HTR-8/SVneo (cell line): ENCODE results near the gene RUNDC3A.
"Not testable (repeated sequence)": the region's sequence is repeated elsewhere in the genome, so short reads cannot be mapped to it uniquely, and the experiment has no call there.

Experiments
- DNase-seq: peaks from one replicate; pipeline ENCODE4 v3.0.0; 2011; ENCODE audit warnings: low spot score, mixed read lengths; ENCODE audit not compliant: insufficient read length
- FAIRE-seq: peaks from 2 replicates; lab custom pipeline; 2011; peaks lifted over from hg19 to GRCh38; lab: Jason Lieb, UNC

The RUNDC3A gene

GRCh38 chr17:44353672-44354331 lies 45.4 kb downstream of the RUNDC3A start:
- FAIRE-seq = no peak
- no peak for DNase-seq

GRCh38 chr17:44354582-44355561 lies 46.5 kb downstream of the RUNDC3A start:
- DNase-seq = no peak

GRCh38 chr17:44355642-44356099 lies 47.3 kb downstream of the RUNDC3A start:
- DNase-seq = no peak
- FAIRE-seq = no peak

More at GRCh38 chr17:44354582-44355561, 46.5 kb downstream of the RUNDC3A start:
- no peak for FAIRE-seq

- no peak for FAIRE-seq
- DNase-seq = no peak
These were observed 47.8 kb downstream of the RUNDC3A start for GRCh38 chr17:44356241-44356640.

- no peak for DNase-seq
- FAIRE-seq = no peak
These were observed 49.7 kb downstream of the RUNDC3A start for GRCh38 chr17:44358066-44358465.

GRCh38 chr17:44359006-44359405 lies 50.6 kb downstream of the RUNDC3A start:
- FAIRE-seq (no peak), DNase-seq (no peak)

GRCh38 chr17:44359458-44360143 lies 51.2 kb downstream of the RUNDC3A start:
- no peak for DNase-seq
- no peak for FAIRE-seq

- no peak for FAIRE-seq
- DNase-seq = no peak
These were observed 51.7 kb downstream of the RUNDC3A start for GRCh38 chr17:44360144-44360533.

- DNase-seq = no peak
These were observed 52.4 kb downstream of the RUNDC3A start for GRCh38 chr17:44360826-44361225.

GRCh38 chr17:44361292-44362260 lies 53.2 kb downstream of the RUNDC3A start:
- peak; percentile 64 for FAIRE-seq
- DNase-seq = no peak

More at GRCh38 chr17:44360826-44361225, 52.4 kb downstream of the RUNDC3A start:
- peak; percentile 16 for FAIRE-seq

GRCh38 chr17:44362459-44362948 lies 54.1 kb downstream of the RUNDC3A start:
- FAIRE-seq (peak; percentile 33), DNase-seq (no peak)

- no peak for FAIRE-seq
- peak; percentile 58 for DNase-seq
These were observed 54.7 kb downstream of the RUNDC3A start for GRCh38 chr17:44362949-44363612.

- DNase-seq = peak; percentile 82
These were observed 55.3 kb downstream of the RUNDC3A start, which contains the start of gene FAM171A2 for GRCh38 chr17:44363613-44364159. Gene FAM171A2, minus strand, starts transcription at chr17:44363853. Its CDS starts 139 bp downstream, at chr17:44363714.

GRCh38 chr17:44365051-44365450 lies 56.6 kb downstream of the RUNDC3A start:
- FAIRE-seq, DNase-seq: not testable (repeated sequence)

More at GRCh38 chr17:44363613-44364159, 55.3 kb downstream of the RUNDC3A start, which contains the start of gene FAM171A2:
- FAIRE-seq = peak; percentile 91

- FAIRE-seq = no peak
- DNase-seq = no peak
These were observed 59.0 kb downstream of the RUNDC3A start for GRCh38 chr17:44367231-44367979.
